ENCODE results near the gene PTPN3.

Gene PTPN3

GRCh38 chr9:109335121-109335520 is 163.0 kb downstream of the PTPN3 start:
- DNase-seq = peak; percentile 28

- DNase-seq = no peak
These were observed 166.8 kb downstream of the PTPN3 start for GRCh38 chr9:109331353-109331752.

- DNase-seq = no peak
These were observed 168.4 kb downstream of the PTPN3 start for GRCh38 chr9:109329638-109330258.

GRCh38 chr9:109328978-109329637 is 169.0 kb downstream of the PTPN3 start:
- DNase-seq = peak; percentile 62

Measured in fibroblast of skin of right biceps (primary cell).